AG04449 (cell line): Measurements from ENCODE around the gene PRRX2.
"Not testable (repeated sequence)": the region's sequence is repeated elsewhere in the genome, so short reads cannot be mapped to it uniquely, and the experiment has no call there.

Source experiments
- CTCF ChIA-PET: fragments of 350-600 bp; formaldehyde crosslinking; extraction: SDS; loops from one replicate; lab custom pipeline; 2021; ENCODE audit warnings: antibody characterized with exemption; lab: Yijun Ruan, JAX
- POLR2A ChIA-PET: fragments of 400-600, 350-600 bp; formaldehyde crosslinking; extraction: SDS; loops from one replicate; lab custom pipeline; 2020; ENCODE audit warnings: antibody characterized with exemption, inconsistent platforms; lab: Yijun Ruan, JAX
- DNase-seq: peaks from one replicate; pipeline ENCODE4 v3.0.0-alpha.2; 2010; ENCODE audit warnings: low read depth, low spot score
- H3K4me3 ChIP-seq: 2 replicates; pipeline ENCODE4 v1.5.1; 2011; ENCODE audit warnings: low read depth, mild to moderate bottlenecking, control low read depth, low read length
- CTCF ChIP-seq: IDR thresholded peaks from one replicate; pipeline ENCODE4 v1.5.1; 2011; ENCODE audit warnings: mild to moderate bottlenecking, moderate library complexity, low read length, control low read depth, inconsistent platforms; ENCODE audit not compliant: insufficient read depth; ENCODE audit errors: missing control alignments

The PRRX2 gene

DNA sequence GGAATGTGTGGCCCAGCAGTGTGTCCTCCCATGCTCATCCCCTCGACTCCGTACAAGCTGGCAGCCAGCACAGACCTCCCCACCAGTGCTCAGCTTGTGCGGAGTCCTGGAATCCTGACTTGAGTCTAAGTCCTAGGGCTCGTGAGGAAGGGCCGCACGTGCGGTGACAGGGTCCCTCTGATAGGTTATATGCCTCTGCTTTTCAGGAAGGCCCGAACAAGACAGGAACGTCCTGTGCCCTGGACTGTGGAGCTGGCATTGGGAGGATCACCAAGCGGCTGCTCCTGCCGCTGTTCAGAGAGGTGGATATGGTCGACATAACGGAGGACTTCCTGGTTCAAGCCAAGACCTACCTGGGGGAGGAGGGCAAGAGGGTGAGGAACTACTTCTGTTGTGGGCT, 31.6 kb upstream of the PRRX2 start:
- no peak overlapping the region for H3K4me3 ChIP-seq
- ChIA-PET POLR2A (interaction anchor here (0.6 kb wide), 1 partner anchor 126 kb away, joined by 5 read pairs; no protein-coding TSS in a partner anchor), CTCF (interaction anchor here (1.7 to 15.5 kb wide), 5 partner anchors 6 to 501 kb away, joined by 4 to 735 read pairs (median 133); partner anchors contain the start of genes ASB6 and C9orf50)
- DNase-seq: no peak
- no peak for TF ChIP-seq CTCF

DNA sequence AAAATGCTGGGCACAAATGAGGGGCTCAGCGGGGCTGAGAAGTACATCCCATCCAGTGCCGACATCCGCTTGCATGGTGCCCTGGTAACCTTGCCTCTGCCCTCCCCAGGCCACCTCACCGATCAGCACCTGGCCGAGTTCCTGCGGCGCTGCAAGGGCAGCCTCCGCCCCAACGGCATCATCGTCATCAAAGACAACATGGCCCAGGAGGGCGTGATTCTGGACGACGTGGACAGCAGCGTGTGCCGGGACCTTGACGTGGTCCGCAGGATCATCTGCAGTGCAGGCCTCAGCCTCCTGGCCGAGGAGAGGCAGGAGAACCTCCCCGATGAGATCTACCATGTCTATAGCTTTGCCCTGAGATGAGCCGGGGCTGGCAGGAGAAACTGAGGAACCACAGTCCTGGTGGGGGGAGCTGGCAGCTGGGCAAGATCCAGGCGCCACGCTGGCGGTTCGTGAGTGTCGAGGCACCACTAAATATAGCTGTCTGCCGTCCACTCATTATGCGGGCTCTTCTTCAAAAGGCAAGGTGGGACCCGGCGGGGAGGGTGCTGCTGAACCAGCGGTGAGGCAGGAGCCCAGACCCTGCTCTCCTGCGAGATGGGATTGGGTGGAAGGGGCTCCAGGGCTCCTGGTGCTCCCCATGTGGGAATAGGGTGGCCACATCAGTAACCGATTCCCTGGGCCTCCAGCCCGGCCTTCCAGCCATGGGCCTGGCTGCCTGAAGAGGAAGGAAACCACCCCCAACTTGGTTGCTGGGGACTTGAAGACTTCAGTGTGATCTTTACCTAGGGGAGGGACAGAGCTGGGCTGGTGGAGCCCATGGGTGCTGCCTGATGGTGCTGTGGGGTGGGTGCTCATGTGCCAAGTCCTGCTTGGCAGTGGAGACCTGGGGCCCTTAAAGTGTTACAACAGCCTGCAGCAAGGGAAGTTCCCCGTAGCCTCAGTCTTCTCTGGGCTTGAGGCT, 30.1 kb upstream of the PRRX2 start:
- CTCF ChIA-PET: interaction anchor here (0.6 to 14.5 kb wide), 4 partner anchors 7 to 505 kb away, joined by 3 to 267 read pairs (median 68); partner anchors contain the start of genes C9orf50 and NTMT1
- TF ChIP-seq CTCF: no peak
- POLR2A ChIA-PET: interaction anchor here (1.1 kb wide), 1 partner anchor 115 kb away, joined by 3 read pairs; no protein-coding TSS in a partner anchor
- DNase-seq: no peak
- no peak overlapping the region for H3K4me3 ChIP-seq

- POLR2A ChIA-PET, DNase-seq, H3K4me3 ChIP-seq: not testable (repeated sequence)
- CTCF ChIA-PET: interaction anchor here (1.5 to 14.5 kb wide), 3 partner anchors 8 to 505 kb away, joined by 4 to 267 read pairs (median 133); partner anchors contain the start of gene NTMT1
These were observed 29.1 kb upstream of the PRRX2 start for GRCh38 chr9:129636343-129636742.

DNA sequence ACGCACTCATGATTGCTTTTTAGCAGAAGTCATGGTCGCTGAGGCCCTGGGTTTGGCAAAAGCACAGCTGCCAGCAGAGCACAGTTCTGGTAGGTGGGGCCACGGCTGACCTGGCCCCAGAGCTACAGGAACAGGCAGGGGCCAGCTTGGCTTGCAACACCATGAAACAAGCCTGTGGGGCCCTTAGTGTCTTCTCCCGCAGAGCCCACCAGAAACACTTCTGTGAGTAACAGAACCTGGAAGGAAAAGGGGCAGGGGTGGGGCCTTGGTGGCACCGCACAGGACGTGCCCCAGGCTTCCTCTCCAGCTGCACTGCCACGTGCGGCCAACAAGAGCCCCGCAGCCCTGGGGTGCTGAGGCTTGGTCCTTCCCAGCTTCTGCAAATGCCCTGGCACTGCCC, 28.3 kb upstream of the PRRX2 start:
- DNase-seq: no peak

GRCh38 chr9:129637673-129638439, 27.6 kb upstream of the PRRX2 start:
- POLR2A ChIA-PET: interaction anchor here (0.6 to 1.0 kb wide), 4 partner anchors 9 to 499 kb away, joined by 3 to 4 read pairs (median 4); no protein-coding TSS in a partner anchor
- no peak for DNase-seq
- no peak overlapping the region for H3K4me3 ChIP-seq
- TF ChIP-seq CTCF: no peak
- CTCF ChIA-PET: interaction anchor here (1.4 to 14.5 kb wide), 5 partner anchors 10 to 506 kb away, joined by 3 to 267 read pairs (median 51); partner anchors contain the start of gene NTMT1

More for the DNA sequence above, 28.3 kb upstream of the PRRX2 start:
- CTCF ChIA-PET: interaction anchor here (1.4 to 14.5 kb wide), 4 partner anchors 9 to 505 kb away, joined by 3 to 267 read pairs (median 68); partner anchors contain the start of gene NTMT1
- no peak for TF ChIP-seq CTCF
- POLR2A ChIA-PET: interaction anchor here (0.6 to 0.8 kb wide), 3 partner anchors 8 to 498 kb away, joined by 3 to 4 read pairs (median 3); no protein-coding TSS in a partner anchor
- no peak overlapping the region for H3K4me3 ChIP-seq
